Measurements from ENCODE around the gene ZBED5.

GRCh38 chr11:10844796-10845195 lies 13.1 kb downstream of the ZBED5 start:
- TF ChIP-seq, protein P1, sequence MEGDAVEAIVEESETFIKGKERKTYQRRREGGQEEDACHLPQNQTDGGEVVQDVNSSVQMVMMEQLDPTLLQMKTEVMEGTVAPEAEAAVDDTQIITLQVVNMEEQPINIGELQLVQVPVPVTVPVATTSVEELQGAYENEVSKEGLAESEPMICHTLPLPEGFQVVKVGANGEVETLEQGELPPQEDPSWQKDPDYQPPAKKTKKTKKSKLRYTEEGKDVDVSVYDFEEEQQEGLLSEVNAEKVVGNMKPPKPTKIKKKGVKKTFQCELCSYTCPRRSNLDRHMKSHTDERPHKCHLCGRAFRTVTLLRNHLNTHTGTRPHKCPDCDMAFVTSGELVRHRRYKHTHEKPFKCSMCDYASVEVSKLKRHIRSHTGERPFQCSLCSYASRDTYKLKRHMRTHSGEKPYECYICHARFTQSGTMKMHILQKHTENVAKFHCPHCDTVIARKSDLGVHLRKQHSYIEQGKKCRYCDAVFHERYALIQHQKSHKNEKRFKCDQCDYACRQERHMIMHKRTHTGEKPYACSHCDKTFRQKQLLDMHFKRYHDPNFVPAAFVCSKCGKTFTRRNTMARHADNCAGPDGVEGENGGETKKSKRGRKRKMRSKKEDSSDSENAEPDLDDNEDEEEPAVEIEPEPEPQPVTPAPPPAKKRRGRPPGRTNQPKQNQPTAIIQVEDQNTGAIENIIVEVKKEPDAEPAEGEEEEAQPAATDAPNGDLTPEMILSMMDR (IDR thresholded peaks at IDR 0.05), result no peak
- no peak for TF ChIP-seq POLR2A (IDR thresholded peaks at IDR 0.05)
- no peak for TF ChIP-seq EP300 (IDR thresholded peaks at IDR 0.05; ENCODE audit: low read depth)
